GM18499 (cell line): Measurements from ENCODE around the gene MTFR1L.

ENCODE experiments used
- ATAC-seq: cut with Tn5 transposase; IDR thresholded peaks from one replicate; pipeline ENCODE4 v1.9.1; 2021; ENCODE audit warnings: moderate number of reproducible peaks; ENCODE audit not compliant: insufficient read depth, unreplicated experiment

The MTFR1L gene

DNA sequence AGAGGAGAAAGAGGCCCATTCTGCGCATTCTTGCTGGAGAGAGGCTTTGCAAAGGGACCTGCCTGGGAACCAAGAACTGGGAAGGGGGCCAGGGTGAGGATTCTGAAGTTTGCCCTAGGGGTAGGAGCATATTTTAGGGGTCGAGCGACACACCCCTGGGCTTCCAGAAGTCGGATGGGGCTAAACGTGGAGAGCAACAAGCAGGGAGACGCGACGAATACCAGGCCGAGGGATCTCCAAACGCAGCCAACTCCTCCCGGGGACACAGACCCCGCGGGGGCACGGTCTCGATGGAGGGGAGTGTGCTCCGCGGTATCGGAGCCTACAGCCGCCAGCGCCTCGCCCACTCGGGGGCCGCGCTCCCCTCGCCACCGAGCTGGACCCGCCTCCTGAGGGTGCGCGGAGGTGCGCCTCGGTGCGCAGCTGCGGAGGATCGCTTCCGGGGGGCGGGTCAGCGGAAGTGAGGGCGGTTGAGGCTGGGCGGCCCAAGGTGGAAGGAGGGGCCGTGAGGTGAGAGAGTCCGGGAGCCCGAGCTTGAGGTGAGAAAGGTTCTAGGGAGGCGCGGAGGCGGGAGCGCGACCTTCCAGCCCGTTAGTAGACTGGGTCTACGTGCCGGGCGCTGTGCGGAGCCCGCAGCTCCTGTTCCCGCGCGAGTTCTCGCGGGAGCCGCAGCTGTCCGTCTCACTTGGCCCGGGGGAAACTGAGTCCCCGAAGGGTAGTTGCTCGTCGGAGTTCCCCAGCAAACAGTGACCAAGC is at the start of gene MTFR1L:
Gene MTFR1L, plus strand, starts transcription at position 464 of the 756 bp plus-strand sequence. CDS start 3,151 bp downstream, outside the sequence.
- peak; percentile 62 for ATAC-seq

DNA sequence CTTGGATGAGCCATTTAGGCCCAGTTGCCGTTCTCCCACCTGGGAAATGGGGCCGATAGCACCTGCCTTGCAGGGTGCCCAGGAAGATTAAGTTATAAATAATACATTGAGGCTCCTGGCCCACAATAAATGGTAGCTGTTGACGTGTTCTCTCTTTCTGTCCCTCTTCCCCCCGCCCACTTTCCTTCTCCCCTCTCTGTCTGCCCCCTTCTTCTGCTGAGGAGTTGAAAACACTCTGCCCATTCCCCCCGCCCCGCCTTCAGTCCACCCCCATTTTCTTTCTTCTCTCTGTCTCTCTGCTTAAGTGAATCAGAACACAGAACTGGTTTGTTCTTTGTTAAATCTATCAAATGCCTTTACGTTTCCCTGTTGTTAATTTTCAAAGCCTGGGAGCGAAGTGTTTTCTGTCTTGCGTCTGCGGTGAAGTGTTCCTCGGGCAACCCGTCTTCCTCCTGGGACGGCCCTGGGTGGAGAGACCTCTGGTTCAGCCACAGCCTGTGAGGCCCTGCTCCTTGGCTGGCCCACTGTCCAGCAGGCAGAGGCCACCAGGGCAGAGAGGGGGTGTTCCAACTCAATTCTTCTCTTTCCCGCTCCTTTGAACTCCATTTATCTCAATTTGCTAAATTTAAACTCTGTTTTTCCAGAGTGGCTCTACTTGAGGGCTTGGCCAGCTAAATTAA is 49.1 kb upstream of the MTFR1L start:
- ATAC-seq: no peak

DNA sequence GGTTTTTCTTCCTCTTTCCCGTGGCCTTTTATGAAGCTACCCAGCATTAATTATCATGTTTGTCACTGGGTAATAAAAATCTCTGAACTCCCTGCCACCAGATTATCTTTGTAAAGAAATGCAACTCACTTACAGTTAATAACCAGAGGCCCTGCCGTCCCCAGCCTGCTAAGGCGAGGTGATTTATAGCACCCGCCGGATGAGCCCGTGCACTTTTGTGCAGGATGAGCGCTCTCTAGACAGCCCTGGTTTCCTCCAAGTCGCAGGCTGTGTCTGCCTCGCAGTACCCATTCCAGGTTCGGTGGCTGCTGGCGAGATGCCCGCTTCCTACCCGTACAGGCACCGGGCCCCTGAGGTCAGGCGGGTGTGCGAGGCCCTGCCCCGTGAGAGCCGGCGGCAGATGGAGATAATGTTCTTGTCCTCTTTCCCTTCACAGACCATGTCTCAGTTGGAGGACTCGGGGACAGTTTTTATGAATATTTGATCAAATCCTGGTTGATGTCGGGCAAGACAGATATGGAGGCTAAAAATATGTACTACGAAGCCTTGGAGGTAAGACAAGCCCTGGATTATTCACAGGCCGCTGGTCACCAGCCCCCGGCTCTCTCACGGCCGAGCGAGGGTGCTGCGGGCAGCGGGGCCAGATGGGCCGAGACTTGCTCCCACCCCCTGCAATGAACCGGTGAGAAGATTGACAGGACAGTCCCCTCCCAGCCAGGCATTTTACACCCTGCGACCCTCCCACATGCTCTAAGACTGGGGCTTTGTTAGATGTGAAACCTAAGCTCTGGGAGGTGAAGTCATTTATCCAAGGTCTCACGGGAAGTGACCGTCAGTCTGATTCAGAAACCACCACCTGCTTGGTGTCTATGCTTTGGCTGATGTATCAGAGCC is 48.3 kb upstream of the MTFR1L start:
- no peak for ATAC-seq

GRCh38 chr1:25772164-25772563 is 47.6 kb upstream of the MTFR1L start:
- no peak for ATAC-seq

GRCh38 chr1:25772692-25773245 is 47.0 kb upstream of the MTFR1L start:
- no peak for ATAC-seq

DNA sequence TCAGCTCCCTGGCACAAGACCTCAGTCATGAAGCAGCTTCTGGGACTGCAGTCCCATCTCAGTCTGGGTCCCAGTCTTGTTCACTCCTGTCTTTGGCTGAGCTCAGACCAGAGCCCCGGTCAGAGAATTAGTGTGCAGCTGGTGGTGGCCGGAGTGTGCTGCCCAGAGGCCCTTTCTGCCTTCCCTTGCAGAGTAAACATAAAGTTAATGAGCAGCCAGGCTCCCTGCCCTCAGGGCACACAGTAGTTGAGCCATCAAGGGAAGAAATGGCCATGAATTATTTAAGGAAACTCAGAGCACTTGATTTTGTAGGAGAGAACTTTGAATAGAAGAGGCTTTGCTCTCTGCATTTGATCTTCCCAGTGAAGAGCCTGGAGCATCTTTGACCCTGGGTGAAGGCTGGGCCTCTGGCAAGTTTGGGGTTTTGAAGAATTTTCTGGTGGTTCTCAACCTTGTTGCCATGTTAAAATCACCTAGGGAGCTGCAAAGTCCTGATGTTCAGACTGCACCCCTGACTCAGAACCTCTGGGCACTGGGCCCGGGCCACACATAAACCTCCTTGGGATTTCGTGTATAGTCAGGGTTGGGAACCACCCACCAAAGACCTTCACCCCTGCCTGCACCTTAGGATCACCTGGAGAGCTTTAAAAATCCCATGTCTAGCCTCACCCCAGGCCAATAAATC is 46.2 kb upstream of the MTFR1L start:
- no peak for ATAC-seq

DNA sequence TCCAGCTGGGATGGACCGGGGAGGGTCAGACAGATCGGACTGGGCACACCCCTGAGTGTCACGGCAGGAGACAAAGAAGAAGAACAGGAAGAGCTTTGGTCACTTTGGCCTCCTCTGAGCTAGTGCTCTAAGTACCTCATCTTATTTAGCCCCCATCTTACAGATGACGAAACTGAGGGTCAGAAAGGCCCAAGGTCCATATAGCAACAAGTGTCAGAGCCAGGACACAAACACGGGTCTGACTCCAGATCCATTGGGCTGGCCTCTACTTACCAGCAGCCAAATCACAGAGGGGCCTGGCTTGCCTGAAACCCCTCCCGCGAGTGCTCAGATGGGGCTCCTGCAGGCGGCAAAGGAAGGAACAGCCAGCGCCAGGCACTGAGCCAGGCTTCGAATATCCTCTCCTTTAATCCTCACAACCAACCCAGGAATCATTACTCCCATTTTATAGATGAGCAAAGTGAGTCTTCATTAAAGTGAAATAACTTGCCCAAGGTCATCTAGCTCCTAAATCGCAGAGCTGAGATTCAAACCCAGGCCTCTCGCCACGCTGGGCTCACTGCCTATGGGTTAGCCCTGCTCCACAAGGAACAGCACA is 45.4 kb upstream of the MTFR1L start:
- no peak for ATAC-seq

- ATAC-seq: no peak
Observed at GRCh38 chr1:25774921-25775771, 44.6 kb upstream of the MTFR1L start.

DNA sequence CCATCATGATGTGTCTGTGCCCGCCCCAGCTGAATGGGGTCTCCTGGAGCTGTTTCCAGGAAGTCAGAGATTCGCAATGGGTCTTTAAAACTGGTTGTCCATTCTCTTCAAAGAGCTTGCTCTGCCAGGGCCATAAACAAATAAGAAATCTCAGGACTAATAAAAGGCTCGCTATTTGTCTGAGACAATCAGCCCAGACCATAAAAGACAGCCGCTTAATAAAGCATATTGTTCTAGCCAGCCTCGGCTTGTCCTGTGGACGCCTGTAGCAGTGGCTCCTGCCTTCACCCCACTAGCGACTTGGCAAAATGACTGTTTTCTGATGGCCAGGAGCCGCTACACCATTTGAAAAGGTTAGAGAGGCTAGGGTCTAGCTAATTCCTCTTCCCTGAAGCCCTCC is 40.4 kb upstream of the MTFR1L start:
- ATAC-seq: no peak

DNA sequence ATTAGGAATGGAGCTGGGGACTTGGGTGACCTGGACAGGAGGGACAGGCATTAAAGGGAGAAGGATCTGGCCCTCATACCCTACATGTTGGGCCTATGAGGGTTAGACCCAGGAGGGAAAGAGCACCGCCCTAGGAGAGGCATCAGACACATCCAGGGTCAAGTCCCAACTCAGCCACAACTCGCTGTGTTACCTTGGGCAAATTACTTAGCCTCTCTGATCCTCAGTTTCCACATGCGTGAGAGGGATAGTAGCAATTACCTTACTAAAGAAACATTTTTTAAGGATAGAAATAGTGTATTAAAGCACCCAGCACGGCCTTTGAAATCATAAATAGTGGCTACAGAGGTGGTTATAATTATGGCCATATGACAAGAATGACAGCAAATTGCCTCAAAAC is 39.9 kb upstream of the MTFR1L start:
- no peak for ATAC-seq

DNA sequence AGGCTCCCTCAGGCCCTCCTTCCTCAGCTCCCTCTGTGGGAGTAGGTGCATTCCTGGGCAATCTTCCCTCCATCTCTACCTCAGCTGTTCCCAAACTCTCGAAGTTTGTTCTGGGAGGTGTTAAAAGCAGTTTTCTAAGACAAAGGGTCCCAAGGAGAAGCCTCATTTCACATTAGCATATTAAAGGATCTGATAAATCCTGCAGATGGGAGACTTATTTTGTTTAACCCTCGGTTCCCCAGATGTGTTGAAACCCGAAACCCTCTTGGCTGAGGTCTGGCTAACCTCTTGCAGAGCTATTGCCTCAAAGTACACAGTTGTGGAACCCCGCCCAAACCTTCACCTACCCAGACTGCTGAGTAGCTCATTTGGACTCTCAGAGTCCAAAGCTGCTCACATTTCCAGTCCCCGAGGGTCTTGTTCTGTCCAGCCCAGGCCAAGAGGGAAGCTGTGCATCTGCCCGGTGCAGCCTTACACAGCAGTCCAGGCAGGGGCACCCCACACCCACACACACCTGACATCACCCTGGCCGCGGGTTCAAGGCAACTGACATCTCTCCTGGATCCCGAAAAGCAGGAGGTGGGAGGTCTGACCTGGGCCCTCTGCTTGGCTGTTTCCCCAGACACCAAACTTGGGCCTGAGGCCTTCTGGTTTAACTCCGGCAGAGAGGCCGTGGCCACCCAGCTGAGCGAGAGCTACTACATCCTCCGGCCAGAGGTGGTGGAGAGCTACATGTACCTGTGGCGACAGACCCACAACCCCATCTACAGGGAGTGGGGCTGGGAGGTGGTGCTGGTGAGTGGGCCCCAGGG is 39.2 kb upstream of the MTFR1L start:
- ATAC-seq: no peak

DNA sequence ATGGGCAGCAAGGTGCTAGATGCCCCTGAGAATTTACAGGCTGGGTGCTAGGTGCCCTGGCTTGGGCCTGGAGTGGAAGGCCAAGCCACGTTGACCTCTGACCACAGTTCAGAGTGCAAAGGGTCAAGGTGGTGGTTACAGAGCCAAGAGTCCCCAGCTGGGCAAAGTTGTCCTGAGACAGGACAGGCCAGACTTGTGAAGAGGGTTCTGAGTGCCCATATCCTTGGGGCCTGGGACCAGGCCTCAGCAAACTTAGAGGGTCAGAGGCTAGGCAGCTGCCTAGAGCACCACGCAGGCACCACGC is 38.7 kb upstream of the MTFR1L start:
- ATAC-seq: no peak

- ATAC-seq: no peak
Observed at GRCh38 chr1:25782608-25783201, 37.0 kb upstream of the MTFR1L start.

- ATAC-seq: no peak
Observed at GRCh38 chr1:25784575-25785051, 35.1 kb upstream of the MTFR1L start.

GRCh38 chr1:25785333-25786067 is 34.3 kb upstream of the MTFR1L start:
- ATAC-seq: no peak

GRCh38 chr1:25786887-25787759 is 32.6 kb upstream of the MTFR1L start:
- no peak for ATAC-seq
